BLaER1 treated with 17β-estradiol and CSF1 and Interleukin-3, amounts not matched to agents 10 nM and 100 nM (cell line): ENCODE results near the gene DNM3.

ENCODE experiments used
- H3K27ac ChIP-seq, 11 experiments: shearing (Covaris generic); formaldehyde crosslinking; 2 replicates each; pipeline ENCODE4 v1.8.1; 2022
- H3K27me3 ChIP-seq, 11 experiments: shearing (Covaris generic); formaldehyde crosslinking; 2 replicates each; pipeline ENCODE4 v1.8.1; 2022
- H3K36me3 ChIP-seq, 11 experiments: shearing (Covaris generic); formaldehyde crosslinking; 2 replicates each; pipeline ENCODE4 v1.8.1; 2022
- H3K4me1 ChIP-seq, 10 experiments: shearing (Covaris generic); formaldehyde crosslinking; 2 replicates each; pipeline ENCODE4 v1.8.1; 2022
- H3K4me2 ChIP-seq, 11 experiments: shearing (Covaris generic); formaldehyde crosslinking; 2 replicates each; pipeline ENCODE4 v1.8.1; 2022
- H3K4me3 ChIP-seq, 10 experiments: shearing (Covaris generic); formaldehyde crosslinking; 2 replicates each; pipeline ENCODE4 v1.8.1; 2022
- H3K9ac ChIP-seq, 11 experiments: shearing (Covaris generic); formaldehyde crosslinking; 2 replicates each; pipeline ENCODE4 v1.8.1; 2022
- H3K9me3 ChIP-seq, 11 experiments: shearing (Covaris generic); formaldehyde crosslinking; replicated peaks in 1 of 11; 2 replicates each; pipeline ENCODE4 v1.8.1; 2022
- H4K20me1 ChIP-seq, 11 experiments: shearing (Covaris generic); formaldehyde crosslinking; 2 replicates each; pipeline ENCODE4 v1.8.1; 2022
- Cebpa-rat ChIP-seq, 11 experiments: shearing (Covaris generic); IDR thresholded peaks; 2 replicates each; pipeline ENCODE4 v1.8.1; 2022

Gene DNM3

DNA sequence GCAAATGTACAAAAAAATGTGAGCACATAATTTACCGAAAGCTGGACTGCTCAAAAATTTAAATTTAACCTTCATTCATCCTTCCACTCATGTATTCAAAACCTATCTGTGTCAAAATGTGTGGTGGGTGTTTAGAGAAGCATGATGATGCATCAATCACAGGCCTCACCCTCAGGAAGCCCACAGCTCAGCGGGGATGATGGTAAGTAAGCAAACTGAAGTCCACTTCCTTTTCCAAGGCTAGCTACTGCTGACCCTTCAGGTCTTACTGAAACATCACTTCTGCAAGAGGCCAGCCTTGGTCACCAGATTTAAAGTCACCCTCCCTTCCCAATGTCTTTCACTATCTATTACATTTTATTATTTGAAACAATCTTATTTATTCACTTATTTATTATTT, 254.5 kb downstream of the DNM3 start:
- no peak for TF ChIP-seq Cebpa-rat (IDR thresholded peaks at IDR 0.05)
- H3K9ac ChIP-seq = no peak overlapping the region
- peaks cover 0 to 9% (median 0%) of the 10 kb centered on the region in 10 experiments; a peak in 2 of 20 replicates for H3K4me1 ChIP-seq
- H4K20me1 ChIP-seq = no peaks in the 10 kb centered on the region
- H3K4me2 ChIP-seq = peak overlapping the region in 2 of 11 experiments; percentile 20 to 41; a peak in 3 of 22 replicates
- H3K27me3 ChIP-seq = no peaks in the 10 kb centered on the region
- no peaks in the 10 kb centered on the region for H3K9me3 ChIP-seq
- H3K36me3 ChIP-seq = no peaks in the 10 kb centered on the region
- H3K4me3 ChIP-seq = no peak overlapping the region
- no peak overlapping the region for H3K27ac ChIP-seq

- TF ChIP-seq Cebpa-rat (IDR thresholded peaks at IDR 0.05) = no peak
- Histone ChIP-seq H3K9me3 (no peaks in the 10 kb centered on the region), H4K20me1 (no peaks in the 10 kb centered on the region), H3K4me3 (no peak overlapping the region), H3K9ac (no peak overlapping the region), H3K36me3 (no peaks in the 10 kb centered on the region), H3K27me3 (no peaks in the 10 kb centered on the region), H3K4me1 (no peaks in the 10 kb centered on the region), H3K4me2 (no peak overlapping the region), H3K27ac (no peak overlapping the region)
Measured at GRCh38 chr1:172105230-172105629, 263.9 kb downstream of the DNM3 start.

- Histone ChIP-seq H3K36me3 (no peaks in the 10 kb centered on the region), H3K4me2 (no peak overlapping the region), H4K20me1 (no peaks in the 10 kb centered on the region), H3K9me3 (no peaks in the 10 kb centered on the region), H3K27ac (no peak overlapping the region), H3K9ac (no peak overlapping the region), H3K4me3 (no peak overlapping the region), H3K27me3 (no peaks in the 10 kb centered on the region), H3K4me1 (no peaks in the 10 kb centered on the region)
- no peak for TF ChIP-seq Cebpa-rat (IDR thresholded peaks at IDR 0.05)
Measured at GRCh38 chr1:172107316-172107975, 266.1 kb downstream of the DNM3 start.

- H3K27me3 ChIP-seq = no peaks in the 10 kb centered on the region
- H3K4me3 ChIP-seq = no peak overlapping the region
- no peaks in the 10 kb centered on the region for H3K4me1 ChIP-seq
- no peaks in the 10 kb centered on the region for H4K20me1 ChIP-seq
- TF ChIP-seq Cebpa-rat (IDR thresholded peaks at IDR 0.05) = no peak
- no peak overlapping the region for H3K4me2 ChIP-seq
- H3K9me3 ChIP-seq = no peaks in the 10 kb centered on the region
- H3K27ac ChIP-seq = no peak overlapping the region
- no peaks in the 10 kb centered on the region for H3K36me3 ChIP-seq
- H3K9ac ChIP-seq = no peak overlapping the region
Measured at GRCh38 chr1:172108161-172108893, 267.0 kb downstream of the DNM3 start.

- Histone ChIP-seq H3K36me3 (no peaks in the 10 kb centered on the region), H3K9ac (no peak overlapping the region), H3K27me3 (no peaks in the 10 kb centered on the region), H4K20me1 (no peaks in the 10 kb centered on the region), H3K4me3 (no peak overlapping the region), H3K4me1 (no peaks in the 10 kb centered on the region), H3K27ac (no peak overlapping the region), H3K9me3 (no peaks in the 10 kb centered on the region), H3K4me2 (no peak overlapping the region)
- TF ChIP-seq Cebpa-rat (IDR thresholded peaks at IDR 0.05) = no peak
Measured at GRCh38 chr1:172109359-172109758, 268.1 kb downstream of the DNM3 start.

- no peaks in the 10 kb centered on the region for H4K20me1 ChIP-seq
- no peaks in the 10 kb centered on the region for H3K27me3 ChIP-seq
- H3K4me1 ChIP-seq = no peaks in the 10 kb centered on the region
- no peak overlapping the region for H3K4me3 ChIP-seq
- H3K27ac ChIP-seq = no peak overlapping the region
- TF ChIP-seq Cebpa-rat (IDR thresholded peaks at IDR 0.05) = no peak
- no peaks in the 10 kb centered on the region for H3K9me3 ChIP-seq
- H3K4me2 ChIP-seq = no peak overlapping the region
- no peak overlapping the region for H3K9ac ChIP-seq
- H3K36me3 ChIP-seq = no peaks in the 10 kb centered on the region
Measured at GRCh38 chr1:172112576-172112975, 271.3 kb downstream of the DNM3 start.

GRCh38 chr1:172117800-172118199, 276.5 kb downstream of the DNM3 start:
- Histone ChIP-seq H4K20me1 (no peaks in the 10 kb centered on the region), H3K4me3 (no peak overlapping the region), H3K36me3 (no peaks in the 10 kb centered on the region), H3K9ac (no peak overlapping the region), H3K27ac (no peak overlapping the region), H3K27me3 (no peaks in the 10 kb centered on the region), H3K9me3 (no peaks in the 10 kb centered on the region), H3K4me1 (no peaks in the 10 kb centered on the region), H3K4me2 (no peak overlapping the region)
- TF ChIP-seq Cebpa-rat (IDR thresholded peaks at IDR 0.05) = no peak

- Histone ChIP-seq H3K4me1 (no peaks in the 10 kb centered on the region), H3K36me3 (no peaks in the 10 kb centered on the region), H3K27me3 (no peaks in the 10 kb centered on the region), H3K4me2 (no peak overlapping the region), H3K9ac (no peak overlapping the region), H3K27ac (no peak overlapping the region), H3K4me3 (no peak overlapping the region), H4K20me1 (no peaks in the 10 kb centered on the region), H3K9me3 (no peaks in the 10 kb centered on the region)
- TF ChIP-seq Cebpa-rat (IDR thresholded peaks at IDR 0.05) = no peak
Measured at GRCh38 chr1:172118618-172119017, 277.3 kb downstream of the DNM3 start.

DNA sequence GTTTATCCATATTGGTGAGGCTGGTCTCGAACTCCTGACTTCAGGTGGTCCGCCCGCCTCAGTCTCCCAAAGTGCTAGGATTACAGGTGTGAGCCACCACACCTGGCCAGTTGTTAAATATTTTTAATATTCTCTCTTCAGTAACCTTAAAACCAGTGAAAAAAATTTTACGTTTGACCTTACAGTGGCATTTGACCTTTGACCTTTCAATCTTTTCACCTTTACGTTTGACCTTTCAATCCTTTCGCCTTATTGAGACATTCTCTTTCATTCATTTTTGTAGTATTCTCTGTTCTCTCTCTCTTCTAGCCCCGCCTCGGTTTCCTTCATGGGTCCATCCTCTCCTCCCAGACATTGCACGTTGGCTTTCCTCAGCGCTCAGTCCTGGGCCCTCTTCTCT, 277.9 kb downstream of the DNM3 start:
- Histone ChIP-seq H3K36me3 (no peaks in the 10 kb centered on the region), H3K9ac (no peak overlapping the region), H3K27me3 (no peaks in the 10 kb centered on the region), H3K4me1 (no peaks in the 10 kb centered on the region), H3K4me2 (no peak overlapping the region), H3K4me3 (no peak overlapping the region), H3K9me3 (no peaks in the 10 kb centered on the region), H4K20me1 (no peaks in the 10 kb centered on the region), H3K27ac (no peak overlapping the region)
- no peak for TF ChIP-seq Cebpa-rat (IDR thresholded peaks at IDR 0.05)

GRCh38 chr1:172120381-172120780, 279.1 kb downstream of the DNM3 start:
- TF ChIP-seq Cebpa-rat (IDR thresholded peaks at IDR 0.05) = no peak
- Histone ChIP-seq H3K27me3 (no peaks in the 10 kb centered on the region), H3K9me3 (no peaks in the 10 kb centered on the region), H3K4me2 (no peak overlapping the region), H3K4me1 (no peaks in the 10 kb centered on the region), H3K9ac (no peak overlapping the region), H3K36me3 (no peaks in the 10 kb centered on the region), H3K27ac (no peak overlapping the region), H3K4me3 (no peak overlapping the region), H4K20me1 (no peaks in the 10 kb centered on the region)
